CD14-positive monocyte (primary cell): ENCODE measurements around the gene LRRC18. TPM values are rescaled to one million over a fixed set of nuclear protein-coding genes. Genes with fewer than 3 reads are reported as not detected.

Source experiments
- DNase-seq, 3 donors: peaks; one replicate each; pipeline ENCODE4 v3.0.0-alpha.2; 2011 to 2022
- H2AFZ ChIP-seq: 2 replicates; pipeline ENCODE4 v1.6.0; 2012; ENCODE audit warnings: mild to moderate bottlenecking, low read depth, low read length, inconsistent platforms; ENCODE audit not compliant: insufficient read depth, poor library complexity, severe bottlenecking
- H3K27ac ChIP-seq, 2 donors: 1 replicate in 1 of 2; 2 replicates in 1 of 2; pipeline ENCODE4 v1.5.1; 2012 to 2013; ENCODE audit warnings: low read length in 2 of 2, control low read depth in 1 of 2, inconsistent platforms in 1 of 2, low read depth in 1 of 2, mild to moderate bottlenecking in 1 of 2
- H3K27me3 ChIP-seq, 2 donors: one replicate each; pipeline versions ENCODE4 v1.6.0 to v1.6.1; 2011 to 2013; ENCODE audit warnings: low read length in 2 of 2; ENCODE audit not compliant: control insufficient read depth in 2 of 2, insufficient read depth in 2 of 2
- H3K36me3 ChIP-seq, 2 donors: replicated peaks in 1 of 2; 1 replicate in 1 of 2; 2 replicates in 1 of 2; pipeline versions ENCODE4 v1.5.1 to v1.6.1; 2012 to 2013; ENCODE audit warnings: low read length in 2 of 2, control low read depth in 1 of 2, inconsistent platforms in 1 of 2, mild to moderate bottlenecking in 1 of 2; ENCODE audit not compliant: insufficient read depth in 2 of 2, control insufficient read depth in 1 of 2
- H3K4me1 ChIP-seq, 2 donors: 1 replicate in 1 of 2; 2 replicates in 1 of 2; pipeline versions ENCODE4 v1.5.1 to v1.6.1; 2012 to 2013; ENCODE audit warnings: low read length in 2 of 2, control low read depth in 1 of 2, inconsistent platforms in 1 of 2, mild to moderate bottlenecking in 1 of 2, moderate library complexity in 1 of 2; ENCODE audit not compliant: insufficient read depth in 2 of 2, control insufficient read depth in 1 of 2
- H3K4me2 ChIP-seq: replicated peaks from 2 replicates; pipeline ENCODE3; 2012; ENCODE audit warnings: low read length, moderate library complexity, mild to moderate bottlenecking; ENCODE audit not compliant: poor library complexity, severe bottlenecking; ENCODE audit errors: extremely low read depth
- H3K4me3 ChIP-seq, 3 experiments: fragments of 200-600 bp in 1 of 3; sonication (generic) in 1 of 3; replicated peaks in 1 of 3; 1 replicate in 2 of 3; 2 replicates in 1 of 3; pipeline ENCODE4 v1.5.1; 2011 to 2013; ENCODE audit warnings: low read length in 3 of 3, mild to moderate bottlenecking in 3 of 3, control low read depth in 2 of 3, low read depth in 2 of 3, inconsistent platforms in 1 of 3, moderate library complexity in 1 of 3
- H3K79me2 ChIP-seq: 2 replicates; pipeline ENCODE4 v1.6.0; 2012; ENCODE audit warnings: mild to moderate bottlenecking, control low read depth, inconsistent platforms, low read length, moderate library complexity; ENCODE audit not compliant: insufficient read depth
- H3K9ac ChIP-seq: 2 replicates; pipeline ENCODE4 v1.6.0; 2017; ENCODE audit warnings: low read length, mild to moderate bottlenecking; ENCODE audit not compliant: insufficient read depth, poor library complexity, severe bottlenecking
- H3K9me3 ChIP-seq, 2 donors: replicated peaks in 1 of 2; 1 replicate in 1 of 2; 2 replicates in 1 of 2; pipeline versions ENCODE4 v1.5.1 to v1.6.1; 2012 to 2013; ENCODE audit warnings: low read length in 2 of 2, control low read depth in 1 of 2; ENCODE audit not compliant: control insufficient read depth in 1 of 2, insufficient read depth in 1 of 2
- H4K20me1 ChIP-seq: 2 replicates; pipeline ENCODE4 v1.6.0; 2012; ENCODE audit warnings: mild to moderate bottlenecking, low read length, control low read depth, moderate library complexity; ENCODE audit not compliant: insufficient read depth
- H3K27ac Mint-ChIP-seq, 7 donors: one replicate each; pipeline ENCODE4 v1.8.0; 2020; ENCODE audit warnings: mild to moderate bottlenecking in 7 of 7, mixed read lengths in 7 of 7, moderate library complexity in 6 of 7, inconsistent platforms in 2 of 7
- H3K27me3 Mint-ChIP-seq, 3 donors: one replicate each; pipeline ENCODE4 v1.8.0; 2021 to 2022; ENCODE audit warnings: low read depth in 3 of 3, mild to moderate bottlenecking in 3 of 3, mixed read lengths in 3 of 3, moderate library complexity in 3 of 3, inconsistent platforms in 1 of 3
- H3K36me3 Mint-ChIP-seq, 2 donors: one replicate each; pipeline ENCODE4 v1.8.0; 2020; ENCODE audit warnings: mixed read lengths in 2 of 2, inconsistent platforms in 1 of 2, mild to moderate bottlenecking in 1 of 2
- H3K4me1 Mint-ChIP-seq: one replicate; pipeline ENCODE4 v1.8.0; 2020; ENCODE audit warnings: mild to moderate bottlenecking, mixed read lengths
- H3K4me3 Mint-ChIP-seq, 2 donors: one replicate each; pipeline ENCODE4 v1.8.0; 2020; ENCODE audit warnings: mild to moderate bottlenecking in 2 of 2, mixed read lengths in 2 of 2, moderate library complexity in 1 of 2
- H3K9me3 Mint-ChIP-seq, 7 donors: one replicate each; pipeline ENCODE4 v1.8.0; 2020 to 2022; ENCODE audit warnings: mixed read lengths in 7 of 7, mild to moderate bottlenecking in 6 of 7, moderate library complexity in 6 of 7, inconsistent platforms in 2 of 7
- WGBS: methylation state at CpG from one replicate; pipeline ENCODE4 v1.1.5; 2013; ENCODE audit warnings: missing lambda C conversion rate; ENCODE audit not compliant: insufficient coverage; 5-methylcytosine and 5-hydroxymethylcytosine counted together
- intact Hi-C, 2 donors: fragments of 100-400 bp; cut with micrococcal nuclease; formaldehyde crosslinking; loops; one replicate each; pipeline versions ENCODE4 v1.15.0 to v1.15.1; 2023
- polyA plus RNA-seq, 3 donors: library from polyadenylated mRNA; depleted of rRNA in 1 of 3; unstranded in 2 of 3; stranded (reverse) in 1 of 3; fragments of 300-500 nt in 2 of 3; fragments of >200 nt in 1 of 3; fragmentation: Illumina TruSeq in 2 of 3; gene quantifications; 1 replicate in 2 of 3; 2 replicates in 1 of 3; pipeline ENCODE4 v1.2.3, GENCODE V29; 2012 to 2021
- TF ChIP-seq, protein P1 (sequence below): fragments of 200-600 bp; IDR thresholded peaks from one replicate; pipeline ENCODE4 v1.8.0; 2022; ENCODE audit warnings: antibody characterized with exemption, mild to moderate bottlenecking

The LRRC18 gene
- polyA plus RNA-seq, 3 donors = not detected

DNA sequence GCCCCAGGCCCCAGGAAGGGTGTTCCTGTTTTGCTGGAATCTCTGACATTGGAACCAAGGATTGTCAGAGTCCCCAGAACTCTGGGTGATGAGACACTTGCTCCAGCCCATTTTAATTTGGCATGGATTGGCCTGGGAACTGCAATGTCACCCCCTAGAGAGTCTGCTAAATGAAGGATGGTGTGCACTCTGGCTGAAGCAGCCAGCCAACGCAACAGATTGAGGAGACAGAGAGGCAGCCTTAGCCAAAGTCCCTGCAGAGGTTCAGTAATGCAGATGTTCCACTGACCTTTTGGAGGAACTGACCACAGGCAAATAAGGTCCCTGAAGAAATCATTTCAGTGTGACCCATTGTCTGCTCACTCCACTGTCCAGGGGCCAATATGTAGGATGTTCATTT is 13.4 kb downstream of the LRRC18 start:
- H2AFZ ChIP-seq = no peak overlapping the region
- TF ChIP-seq, protein P1, sequence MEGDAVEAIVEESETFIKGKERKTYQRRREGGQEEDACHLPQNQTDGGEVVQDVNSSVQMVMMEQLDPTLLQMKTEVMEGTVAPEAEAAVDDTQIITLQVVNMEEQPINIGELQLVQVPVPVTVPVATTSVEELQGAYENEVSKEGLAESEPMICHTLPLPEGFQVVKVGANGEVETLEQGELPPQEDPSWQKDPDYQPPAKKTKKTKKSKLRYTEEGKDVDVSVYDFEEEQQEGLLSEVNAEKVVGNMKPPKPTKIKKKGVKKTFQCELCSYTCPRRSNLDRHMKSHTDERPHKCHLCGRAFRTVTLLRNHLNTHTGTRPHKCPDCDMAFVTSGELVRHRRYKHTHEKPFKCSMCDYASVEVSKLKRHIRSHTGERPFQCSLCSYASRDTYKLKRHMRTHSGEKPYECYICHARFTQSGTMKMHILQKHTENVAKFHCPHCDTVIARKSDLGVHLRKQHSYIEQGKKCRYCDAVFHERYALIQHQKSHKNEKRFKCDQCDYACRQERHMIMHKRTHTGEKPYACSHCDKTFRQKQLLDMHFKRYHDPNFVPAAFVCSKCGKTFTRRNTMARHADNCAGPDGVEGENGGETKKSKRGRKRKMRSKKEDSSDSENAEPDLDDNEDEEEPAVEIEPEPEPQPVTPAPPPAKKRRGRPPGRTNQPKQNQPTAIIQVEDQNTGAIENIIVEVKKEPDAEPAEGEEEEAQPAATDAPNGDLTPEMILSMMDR = no peak
- H3K36me3 ChIP-seq = peaks cover 3 to 30% of the 10 kb centered on the region in 2 donors
- no peaks in the 10 kb centered on the region for H4K20me1 ChIP-seq
- H3K27me3 Mint-ChIP-seq = peaks cover 0 to 3% (median 2%) of the 10 kb centered on the region in 3 donors
- no peaks in the 10 kb centered on the region for H3K27me3 ChIP-seq
- no peak overlapping the region for H3K27ac ChIP-seq
- intact Hi-C loops = no loop called here
- no peaks in the 10 kb centered on the region for H3K4me1 ChIP-seq
- peaks cover 29 to 36% of the 10 kb centered on the region in 2 donors for H3K36me3 Mint-ChIP-seq
- 100% methylated on average over 1 of the region's 1 CpG for WGBS
- no peak overlapping the region for H3K4me2 ChIP-seq
- no peak for DNase-seq
- no peaks in the 10 kb centered on the region for H3K9me3 ChIP-seq
- no peaks in the 10 kb centered on the region for H3K9me3 Mint-ChIP-seq
- no peaks in the 10 kb centered on the region for H3K79me2 ChIP-seq
- no peaks in the 10 kb centered on the region for H3K4me1 Mint-ChIP-seq
- no peak overlapping the region for H3K27ac Mint-ChIP-seq
- H3K4me3 ChIP-seq = no peak overlapping the region
- no peak overlapping the region for H3K9ac ChIP-seq
- no peak overlapping the region for H3K4me3 Mint-ChIP-seq

DNA sequence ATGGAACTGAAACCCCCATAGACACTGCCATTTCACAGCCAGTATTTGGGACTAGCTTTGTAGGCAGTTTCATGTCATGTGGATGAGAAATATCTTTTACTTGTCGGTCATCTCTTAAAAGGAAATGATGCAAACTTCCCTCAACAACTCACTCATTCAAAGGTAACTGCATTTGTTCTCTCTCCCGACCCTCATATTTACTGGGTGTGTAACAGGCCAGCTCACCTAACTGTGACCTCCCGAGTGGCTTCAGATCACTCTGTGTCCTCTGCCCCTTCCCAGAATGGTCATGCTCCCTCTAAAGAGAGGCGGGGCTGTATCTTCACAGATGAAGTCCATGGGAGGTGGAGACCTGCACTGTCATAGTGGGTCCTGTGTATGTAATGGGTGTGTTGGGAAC is 14.7 kb downstream of the LRRC18 start:
- Mint-ChIP-seq H3K4me1 (no peaks in the 10 kb centered on the region), H3K27me3 (peaks cover 0 to 2% (median 2%) of the 10 kb centered on the region in 3 donors), H3K36me3 (peaks cover 26 to 27% of the 10 kb centered on the region in 2 donors), H3K27ac (peak overlapping the region in 1 of 7 donors; percentile 10), H3K4me3 (no peak overlapping the region), H3K9me3 (no peaks in the 10 kb centered on the region)
- Histone ChIP-seq H3K79me2 (no peaks in the 10 kb centered on the region), H3K4me1 (no peaks in the 10 kb centered on the region), H3K27ac (no peak overlapping the region), H3K4me3 (no peak overlapping the region), H3K4me2 (no peak overlapping the region), H3K9me3 (no peaks in the 10 kb centered on the region), H3K27me3 (no peaks in the 10 kb centered on the region), H3K9ac (no peak overlapping the region), H4K20me1 (no peaks in the 10 kb centered on the region), H2AFZ (no peak overlapping the region), H3K36me3 (peaks cover 0 to 29% of the 10 kb centered on the region in 2 donors)
- TF ChIP-seq, protein P1 = no peak
- intact Hi-C loops = no loop called here
- 100% methylated on average over 1 of the region's 4 CpGs for WGBS
- DNase-seq = no peak
